NCI-H2029 (cell line): ENCODE measurements around the gene SKOR1.

Experiments
- DNase-seq: peaks from one replicate; lab custom pipeline; 2025; lab: John Stamatoyannopoulos, UW

SKOR1 gene

DNA sequence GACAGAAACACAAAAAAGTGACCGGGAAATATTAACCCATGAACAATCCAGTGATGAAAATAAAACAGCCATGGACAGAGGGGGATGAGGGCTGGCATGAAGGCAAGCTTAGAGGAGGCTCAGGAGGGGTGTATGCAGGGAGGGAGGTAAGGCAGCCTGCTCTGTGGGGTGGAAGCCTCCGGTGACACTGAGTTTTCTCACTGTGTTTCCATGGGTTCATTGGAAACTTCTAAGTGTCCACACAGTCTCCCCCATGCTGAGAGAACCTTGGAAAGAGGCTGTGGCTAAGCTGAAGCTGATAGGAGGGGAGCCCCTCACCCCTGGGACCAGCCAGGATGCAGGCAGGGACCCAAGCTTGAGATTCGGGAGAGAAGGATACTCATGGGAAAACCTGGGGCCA, 6.8 kb upstream of the SKOR1 start:
- DNase-seq: no peak

DNA sequence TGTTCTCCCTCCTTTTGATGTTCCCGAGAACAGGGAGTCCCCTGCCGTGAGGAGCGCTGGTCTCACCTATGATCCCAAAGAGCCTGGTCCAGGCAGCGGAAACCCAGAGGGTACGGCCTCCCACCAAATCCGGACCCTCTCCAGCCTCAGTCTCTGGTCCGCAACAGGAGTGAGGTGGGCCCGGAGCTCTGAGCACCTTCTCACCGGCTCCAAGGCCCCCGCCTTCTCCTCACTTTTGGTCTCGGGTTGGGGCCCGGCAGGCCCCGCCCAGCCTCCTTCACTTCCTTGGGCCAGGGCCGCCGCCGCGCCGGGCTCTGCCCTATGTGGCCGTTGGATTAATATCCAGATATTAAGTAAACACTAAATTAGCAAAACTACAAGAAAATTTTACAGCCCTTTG, 5.7 kb upstream of the SKOR1 start:
- DNase-seq: no peak

DNA sequence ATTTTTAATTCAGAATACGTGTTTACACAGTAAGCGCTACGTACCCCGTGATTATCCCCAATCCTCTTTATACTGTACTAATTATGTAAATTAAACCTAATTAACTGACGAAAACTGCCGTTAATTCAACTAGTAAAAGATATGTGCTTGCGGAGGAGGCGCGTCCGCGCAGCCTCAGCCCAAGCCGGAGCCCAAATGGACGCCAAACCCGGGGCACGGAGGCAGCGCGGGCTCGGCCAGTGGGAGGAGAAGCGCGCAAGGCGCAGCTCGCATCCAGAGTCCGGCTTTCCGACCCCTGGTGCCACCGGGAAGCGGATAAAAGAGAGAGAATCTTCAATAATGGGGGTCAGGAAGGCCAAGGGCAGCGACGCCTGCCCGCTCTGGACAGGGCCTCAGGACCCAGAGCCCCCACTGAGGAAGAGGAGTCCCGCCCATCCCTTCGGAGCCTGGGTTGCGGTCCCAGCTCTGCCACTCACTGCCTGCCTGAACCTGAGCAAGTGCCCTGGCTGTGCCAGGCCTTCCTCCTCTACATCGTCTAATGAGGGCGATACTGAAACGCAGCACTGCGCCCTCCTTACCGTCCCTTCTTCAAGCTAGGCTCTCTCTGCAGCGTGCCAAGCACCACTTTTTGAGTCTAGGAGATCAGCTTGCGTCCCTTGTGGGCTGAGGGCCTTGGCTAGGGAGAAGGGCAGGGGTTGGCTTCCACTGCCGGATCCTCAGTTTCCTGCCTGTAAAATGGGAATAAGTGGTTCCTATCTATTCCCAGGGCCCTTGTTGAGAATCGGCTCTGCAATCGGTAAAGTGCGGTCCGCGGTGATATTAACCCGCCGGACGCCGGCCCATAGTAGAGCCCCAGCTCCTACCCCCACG, 5.0 kb upstream of the SKOR1 start:
- DNase-seq: no peak

DNA sequence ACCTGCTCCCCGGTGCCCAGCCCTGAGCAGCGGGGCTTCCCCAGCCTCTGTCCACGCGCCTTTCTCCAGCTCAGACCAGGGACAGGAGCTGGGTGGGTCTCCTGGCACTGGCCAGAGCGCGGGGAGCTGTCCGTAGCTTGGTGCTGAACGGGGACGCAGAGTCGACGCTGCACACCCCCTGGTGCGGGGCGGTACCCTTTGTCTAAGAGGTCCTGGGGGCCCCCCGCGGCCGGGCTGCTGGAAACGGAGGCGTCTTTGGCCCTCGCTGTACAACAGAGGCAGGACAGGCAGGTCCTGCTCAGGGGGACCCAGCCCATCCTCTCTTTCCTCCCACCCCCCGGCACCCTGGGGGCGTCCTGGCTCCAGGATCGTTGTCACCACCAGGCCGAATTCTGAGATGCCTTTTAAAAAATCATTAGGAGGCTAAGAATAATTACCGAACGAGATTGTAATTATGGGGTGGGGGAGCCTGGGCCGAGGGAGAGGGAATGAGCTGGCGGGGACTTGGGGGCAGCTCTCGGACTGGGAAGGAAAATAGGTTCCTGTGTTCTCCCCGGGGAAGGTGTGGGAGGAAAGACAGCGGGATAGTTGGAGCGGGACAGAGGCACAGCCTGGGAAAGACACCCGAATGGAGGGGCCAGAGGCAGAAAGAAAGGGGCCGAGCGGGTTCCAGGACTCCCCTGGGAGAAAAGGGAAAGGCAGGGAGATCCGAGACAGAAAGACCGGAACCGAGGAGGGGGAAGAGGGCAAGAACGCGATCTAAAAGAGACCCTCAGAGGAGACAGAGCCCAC, 4.1 kb upstream of the SKOR1 start:
- no peak for DNase-seq

DNA sequence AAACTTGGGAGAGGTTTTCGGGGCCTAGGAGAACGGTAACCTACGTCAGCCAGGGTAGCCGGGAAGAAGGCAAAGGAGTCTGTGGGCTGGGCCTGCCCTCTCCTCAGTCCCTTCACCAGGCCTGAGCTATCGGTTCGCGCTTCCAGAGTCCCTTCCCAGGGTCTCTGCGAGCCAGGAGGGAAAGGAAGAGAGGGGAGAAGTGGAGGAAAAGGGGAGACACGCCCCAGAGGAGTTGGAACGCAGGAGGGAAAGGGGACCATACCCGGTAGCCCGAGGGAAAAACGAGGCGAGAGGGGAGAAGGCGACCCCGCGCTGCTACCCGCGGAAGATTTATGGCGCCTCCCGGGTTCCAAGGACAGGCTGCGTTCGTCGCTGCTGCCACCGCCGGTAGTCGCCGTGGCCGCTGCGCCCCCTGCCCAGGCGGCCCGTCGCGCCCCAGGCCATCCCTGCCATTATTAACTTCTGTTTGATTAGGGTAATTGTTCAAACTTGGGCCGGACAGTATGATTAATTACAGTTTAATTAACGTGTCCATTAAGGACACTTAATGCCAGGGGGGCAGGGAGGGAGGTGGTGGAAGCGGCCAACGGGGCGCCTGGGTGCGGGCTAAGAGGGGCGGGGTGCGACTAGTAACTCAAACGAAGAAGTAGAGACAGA, 3.4 kb upstream of the SKOR1 start:
- DNase-seq: no peak

DNA sequence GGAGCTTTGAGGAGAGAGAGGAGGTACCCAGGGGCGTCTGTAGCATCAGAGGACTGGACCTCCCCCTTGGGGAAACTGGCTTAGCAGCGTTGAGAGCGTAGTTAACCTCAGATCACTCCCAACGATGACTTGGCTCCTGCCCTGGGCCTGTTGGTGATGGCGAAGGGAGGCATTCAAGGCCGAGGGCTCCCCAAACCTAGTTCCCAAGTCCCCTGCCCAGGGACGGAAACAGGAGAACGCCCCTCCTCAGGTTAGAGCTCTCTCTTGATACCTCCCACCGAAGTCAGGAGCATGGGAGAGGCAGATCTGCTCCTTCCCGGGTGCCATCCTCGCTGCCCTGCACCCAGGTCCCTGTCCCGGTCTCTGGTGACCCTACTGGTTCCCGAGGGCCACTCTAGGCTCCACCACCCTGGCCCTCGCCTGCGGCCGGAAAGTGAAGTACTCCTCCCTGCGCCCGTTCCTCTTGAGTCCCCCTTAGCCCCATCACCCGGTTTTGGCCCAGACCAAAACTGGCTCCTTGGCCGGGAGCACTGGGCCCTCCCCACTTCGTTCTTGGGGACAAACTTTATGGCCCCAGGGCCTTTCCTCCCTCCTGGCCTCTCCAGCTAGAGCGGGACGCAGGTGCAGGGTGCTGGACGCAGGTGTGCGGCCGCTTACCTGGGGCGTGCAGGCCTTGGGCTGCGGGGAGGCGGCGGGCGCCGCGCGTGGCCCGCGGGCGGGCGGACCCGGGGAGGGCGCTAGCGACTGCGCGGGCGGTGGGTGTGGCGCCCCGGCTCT, 2.6 kb upstream of the SKOR1 start:
- no peak for DNase-seq

DNA sequence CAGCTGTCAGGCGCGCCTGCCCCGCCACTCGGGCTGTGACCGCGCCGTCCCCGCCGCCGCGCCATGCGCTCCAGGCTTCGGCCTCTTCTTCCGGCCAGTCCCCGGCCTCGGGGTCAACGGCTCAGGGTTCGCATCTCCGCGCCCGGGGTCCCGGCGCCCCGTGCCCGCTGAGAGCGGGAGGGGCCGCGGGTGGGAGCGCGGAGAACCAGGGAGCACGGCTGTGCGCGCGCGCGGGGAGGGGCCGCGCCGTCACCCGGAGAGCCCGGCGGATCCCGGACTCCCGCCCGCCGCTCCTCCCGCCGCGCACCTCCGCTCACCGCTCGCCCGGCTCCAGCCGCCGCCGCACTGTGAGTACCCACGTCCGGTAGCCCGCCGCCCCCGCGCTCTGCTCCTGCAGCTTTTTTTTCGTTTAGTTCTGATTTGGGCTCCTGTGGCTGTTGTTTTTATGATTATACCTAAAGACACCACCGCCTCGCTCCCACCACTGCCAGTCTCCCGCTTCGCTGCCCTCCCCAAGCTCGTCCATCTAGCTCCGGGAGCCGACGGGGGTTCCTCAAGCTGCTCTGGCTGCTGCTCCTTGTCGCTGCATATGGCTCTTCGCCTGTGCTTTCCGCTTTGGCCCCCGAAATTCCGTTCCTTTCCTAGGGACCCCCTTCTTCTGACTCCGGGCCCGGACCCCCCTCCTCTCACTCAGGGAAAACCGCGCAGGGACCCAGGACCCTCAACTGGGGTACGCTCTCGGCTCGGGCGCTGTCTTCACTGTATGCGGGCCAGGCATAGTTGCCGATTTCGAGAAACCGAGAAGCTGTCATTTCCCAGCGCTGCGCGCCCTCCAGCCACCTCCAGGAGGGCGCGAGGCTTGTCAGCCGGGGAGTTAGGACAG, 1.8 kb upstream of the SKOR1 start:
- no peak for DNase-seq

DNA sequence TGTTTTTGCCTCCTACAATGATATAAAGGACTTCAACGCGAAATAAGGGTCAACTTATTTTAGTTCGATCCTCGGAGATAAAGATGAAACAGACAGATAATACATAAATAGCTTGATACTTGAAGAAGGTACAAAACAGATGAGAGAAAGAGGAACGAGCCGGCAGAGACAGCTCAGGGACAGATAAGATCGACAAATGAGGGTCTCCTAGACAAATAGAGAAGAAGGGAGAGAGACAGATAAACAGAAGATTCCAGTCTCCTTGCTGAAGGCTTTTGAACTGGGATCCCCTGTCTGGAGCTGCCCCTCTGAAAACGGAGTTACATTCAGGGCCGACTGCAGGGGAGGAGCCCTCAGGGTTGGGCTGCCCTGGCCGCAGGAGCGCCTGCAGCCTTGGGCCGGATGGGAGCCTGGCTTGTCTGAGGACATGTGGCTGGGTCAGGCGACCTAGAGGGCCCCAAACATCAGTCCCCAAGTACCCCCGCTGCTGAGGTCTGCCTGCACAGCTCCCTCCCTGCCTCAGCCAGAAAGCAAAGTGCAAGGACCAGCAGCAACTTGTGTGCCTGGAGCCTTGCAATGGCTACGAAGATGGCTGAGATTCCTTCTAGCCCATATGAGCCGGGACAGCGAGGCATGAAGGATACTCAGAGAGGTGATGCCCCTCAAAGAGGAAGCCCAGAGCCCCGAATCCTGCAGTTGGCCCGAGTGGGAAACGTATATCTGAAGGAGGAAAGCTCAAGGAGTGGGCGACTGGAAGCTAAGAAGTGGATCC, 926 bp upstream of the SKOR1 start:
- no peak for DNase-seq

DNA sequence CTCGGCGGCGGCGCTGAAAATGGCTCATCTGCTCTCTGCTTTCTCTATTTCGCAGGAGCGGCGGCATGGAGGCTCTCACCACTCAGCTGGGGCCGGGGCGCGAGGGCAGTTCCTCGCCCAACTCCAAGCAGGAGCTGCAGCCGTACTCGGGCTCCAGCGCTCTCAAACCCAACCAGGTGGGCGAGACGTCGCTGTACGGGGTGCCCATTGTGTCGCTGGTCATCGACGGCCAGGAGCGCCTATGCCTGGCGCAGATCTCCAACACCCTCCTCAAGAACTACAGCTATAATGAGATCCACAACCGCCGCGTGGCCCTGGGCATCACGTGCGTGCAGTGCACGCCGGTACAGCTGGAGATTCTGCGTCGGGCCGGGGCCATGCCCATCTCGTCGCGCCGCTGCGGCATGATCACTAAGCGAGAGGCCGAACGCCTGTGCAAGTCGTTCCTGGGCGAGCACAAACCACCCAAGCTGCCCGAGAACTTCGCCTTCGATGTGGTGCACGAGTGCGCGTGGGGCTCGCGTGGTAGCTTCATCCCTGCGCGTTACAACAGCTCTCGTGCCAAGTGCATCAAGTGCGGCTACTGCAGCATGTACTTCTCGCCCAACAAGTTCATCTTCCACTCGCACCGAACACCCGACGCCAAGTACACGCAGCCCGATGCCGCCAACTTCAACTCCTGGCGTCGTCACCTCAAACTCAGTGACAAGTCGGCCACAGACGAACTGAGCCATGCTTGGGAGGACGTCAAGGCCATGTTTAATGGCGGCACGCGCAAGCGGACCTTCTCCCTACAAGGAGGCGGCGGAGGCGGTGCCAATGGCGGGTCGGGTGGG, 790 bp downstream of the SKOR1 start:
- DNase-seq: no peak

DNA sequence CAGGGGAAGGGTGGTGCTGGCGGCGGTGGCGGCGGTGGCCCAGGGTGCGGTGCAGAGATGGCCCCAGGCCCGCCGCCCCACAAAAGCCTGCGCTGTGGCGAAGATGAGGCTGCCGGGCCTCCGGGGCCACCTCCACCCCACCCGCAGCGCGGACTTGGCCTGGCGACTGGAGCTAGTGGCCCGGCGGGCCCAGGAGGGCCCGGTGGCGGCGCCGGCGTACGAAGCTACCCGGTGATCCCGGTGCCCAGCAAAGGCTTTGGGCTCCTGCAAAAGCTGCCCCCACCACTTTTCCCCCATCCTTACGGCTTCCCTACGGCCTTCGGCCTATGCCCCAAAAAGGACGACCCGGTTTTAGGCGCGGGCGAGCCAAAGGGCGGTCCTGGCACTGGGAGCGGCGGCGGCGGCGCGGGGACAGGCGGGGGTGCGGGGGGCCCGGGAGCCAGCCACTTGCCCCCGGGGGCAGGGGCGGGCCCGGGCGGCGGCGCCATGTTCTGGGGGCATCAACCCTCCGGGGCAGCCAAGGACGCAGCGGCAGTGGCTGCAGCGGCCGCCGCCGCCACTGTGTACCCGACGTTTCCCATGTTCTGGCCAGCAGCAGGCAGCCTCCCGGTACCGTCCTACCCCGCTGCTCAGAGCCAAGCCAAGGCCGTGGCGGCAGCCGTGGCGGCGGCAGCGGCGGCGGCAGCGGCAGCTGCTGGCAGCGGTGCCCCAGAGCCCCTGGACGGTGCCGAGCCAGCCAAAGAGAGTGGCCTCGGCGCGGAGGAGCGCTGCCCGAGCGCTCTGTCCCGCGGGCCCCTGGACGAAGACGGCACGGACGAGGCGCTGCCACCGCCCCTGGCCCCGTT, 1.6 kb downstream of the SKOR1 start:
- no peak for DNase-seq

DNA sequence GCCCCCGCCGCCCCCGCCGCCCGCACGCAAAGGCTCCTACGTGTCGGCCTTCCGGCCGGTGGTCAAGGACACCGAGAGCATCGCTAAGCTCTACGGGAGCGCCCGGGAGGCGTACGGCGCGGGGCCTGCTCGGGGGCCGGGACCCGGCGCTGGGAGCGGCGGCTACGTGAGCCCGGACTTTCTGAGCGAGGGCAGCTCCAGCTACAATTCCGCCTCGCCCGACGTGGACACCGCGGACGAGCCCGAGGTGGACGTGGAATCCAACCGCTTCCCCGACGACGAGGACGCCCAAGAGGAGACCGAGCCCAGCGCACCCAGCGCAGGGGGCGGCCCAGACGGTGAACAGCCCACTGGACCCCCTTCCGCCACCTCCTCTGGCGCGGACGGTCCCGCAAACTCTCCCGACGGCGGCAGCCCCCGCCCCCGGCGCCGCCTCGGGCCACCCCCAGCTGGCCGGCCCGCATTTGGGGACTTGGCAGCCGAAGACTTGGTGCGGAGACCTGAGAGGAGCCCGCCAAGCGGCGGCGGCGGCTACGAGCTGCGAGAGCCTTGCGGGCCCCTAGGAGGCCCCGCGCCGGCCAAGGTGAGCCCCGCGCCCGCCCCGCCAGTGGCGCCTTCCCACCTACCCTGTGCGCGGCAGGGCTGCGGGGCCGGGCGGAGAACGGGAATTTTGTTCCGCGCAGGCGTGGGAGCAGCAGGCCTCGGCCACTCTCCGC, 2.4 kb downstream of the SKOR1 start:
- DNase-seq: no peak

DNA sequence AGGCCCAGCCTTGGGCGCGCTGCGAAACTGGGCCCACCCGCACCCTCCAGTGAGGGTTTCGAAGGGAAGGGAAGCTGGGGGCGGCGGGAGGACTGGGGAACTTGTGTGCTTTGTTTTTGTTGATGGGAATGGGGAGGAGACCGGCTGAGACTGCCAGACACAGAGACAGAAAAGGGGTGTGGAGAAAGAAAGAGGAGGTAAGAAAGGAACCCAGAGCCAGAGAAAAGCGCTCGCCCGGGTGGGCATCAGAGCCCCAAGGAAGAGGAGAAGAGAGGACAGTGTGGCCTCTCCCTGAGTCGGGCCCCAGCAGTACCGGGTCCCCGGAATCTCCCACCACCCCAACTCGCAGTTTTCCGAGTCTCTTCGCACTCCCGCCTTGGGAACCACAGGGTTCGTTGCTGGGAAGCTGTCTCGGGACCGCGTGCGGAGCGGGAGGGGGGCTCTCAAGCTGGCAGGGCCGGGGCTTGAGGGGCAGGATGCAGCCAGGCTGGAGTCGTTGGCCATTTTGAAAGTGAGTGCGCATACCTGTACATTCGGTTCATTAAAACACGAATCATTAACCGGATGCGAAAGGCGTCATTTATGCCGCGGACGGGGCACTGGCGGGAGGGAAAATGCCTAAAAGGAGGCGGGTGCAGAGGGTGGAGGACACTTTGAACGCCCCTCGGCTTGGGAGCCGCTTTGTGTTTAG, 3.1 kb downstream of the SKOR1 start:
- DNase-seq: no peak

DNA sequence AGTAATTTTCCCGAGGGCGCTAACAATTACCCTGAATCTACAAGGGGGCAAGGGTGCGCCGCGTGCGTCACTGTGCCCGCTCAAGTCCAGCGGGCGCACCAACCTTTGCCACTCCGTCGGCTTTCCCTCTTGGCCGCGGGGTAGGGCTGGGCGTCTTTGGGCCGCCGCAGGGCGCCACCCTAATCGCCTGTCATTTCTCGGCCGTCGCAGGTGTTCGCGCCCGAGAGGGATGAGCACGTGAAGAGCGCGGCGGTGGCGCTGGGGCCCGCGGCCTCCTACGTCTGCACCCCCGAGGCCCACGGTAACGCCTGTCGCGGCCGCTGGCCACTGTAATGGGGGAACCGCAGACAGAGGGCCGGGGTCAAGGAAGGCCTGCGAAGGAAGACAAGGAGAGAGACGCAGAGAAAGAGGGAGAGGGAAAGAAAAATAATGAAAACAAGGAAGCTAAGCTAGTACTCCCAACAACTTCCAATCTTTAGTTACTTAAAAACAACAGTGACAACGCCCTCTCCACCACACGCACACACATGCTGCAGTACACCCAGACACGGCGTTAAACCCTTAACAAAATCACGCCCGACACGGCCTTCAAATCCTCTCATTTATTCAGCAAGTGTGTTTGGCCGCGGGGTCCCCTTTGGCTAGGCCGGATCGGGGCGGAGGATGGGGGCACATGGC, 3.8 kb downstream of the SKOR1 start:
- no peak for DNase-seq

DNA sequence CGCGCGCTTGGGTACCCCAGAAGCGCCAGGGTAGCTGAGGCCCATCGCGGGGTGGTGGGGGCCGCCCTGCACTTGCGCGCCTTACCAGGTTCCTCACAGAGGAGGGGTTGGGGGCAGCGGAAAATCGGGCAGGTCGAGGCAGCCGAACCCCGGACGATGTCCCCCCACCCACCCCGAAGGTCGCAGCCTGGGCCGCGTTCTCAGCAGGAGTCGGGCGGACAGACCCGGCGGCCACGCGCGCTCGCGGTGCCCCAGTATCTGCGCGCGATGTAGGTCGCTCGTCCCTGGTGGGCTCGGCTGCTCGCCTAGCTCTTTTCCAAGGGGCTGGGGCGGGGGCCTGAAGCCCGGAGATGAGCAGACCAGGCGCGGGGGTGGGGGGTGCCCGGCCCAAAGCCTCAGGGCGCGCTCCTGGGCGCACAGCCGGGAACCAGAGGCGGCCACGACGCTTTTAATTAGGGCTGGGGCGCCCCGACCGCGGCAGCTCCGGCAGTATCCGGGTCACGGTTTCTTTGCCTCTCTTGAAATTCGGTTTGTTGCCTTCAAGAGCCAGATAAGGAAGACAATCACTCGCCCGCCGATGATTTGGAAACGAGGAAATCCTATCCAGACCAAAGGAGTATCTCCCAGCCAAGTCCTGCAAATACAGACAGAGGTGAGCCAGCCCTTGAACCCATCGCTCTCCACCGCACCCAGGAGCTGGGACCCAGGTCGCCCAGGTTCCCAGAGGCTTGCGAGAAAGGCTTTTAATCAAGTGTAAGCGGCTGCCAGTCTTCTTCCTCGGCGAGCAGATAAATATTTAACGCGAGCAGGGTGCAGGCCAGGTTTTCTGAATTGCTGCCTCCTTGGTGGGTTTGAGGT, 4.6 kb downstream of the SKOR1 start:
- no peak for DNase-seq

DNA sequence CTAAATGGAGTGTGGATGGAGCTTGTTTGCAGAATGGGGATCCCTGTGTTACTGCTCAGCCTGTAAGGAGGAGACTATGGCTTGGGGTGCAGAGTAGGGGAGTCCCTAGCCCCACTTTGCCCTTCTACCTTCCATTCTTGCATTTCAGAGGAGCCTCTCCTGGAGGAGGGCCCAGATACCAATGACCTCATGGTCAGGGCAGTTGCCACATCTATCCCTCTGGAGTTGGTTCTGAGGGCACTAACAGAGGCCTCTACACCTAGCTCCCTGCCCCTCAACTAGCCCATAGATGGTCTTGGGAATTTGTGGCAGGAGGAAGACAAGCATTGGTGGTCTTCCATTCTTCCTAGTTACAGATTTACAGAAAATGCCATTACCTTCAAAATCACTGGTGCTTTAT, 6.1 kb downstream of the SKOR1 start:
- no peak for DNase-seq
